SJCRH30 (cell line): ENCODE data around the gene CHRNA4. TPM values are rescaled to one million over a fixed set of nuclear protein-coding genes. Genes with fewer than 3 reads are reported as not detected.
"Not testable (repeated sequence)": the region's sequence is repeated elsewhere in the genome, so short reads cannot be mapped to it uniquely, and the experiment has no call there.

ENCODE experiments used
- DNase-seq, 2 experiments: peaks; one replicate each; pipeline ENCODE4 v3.0.0-alpha.2; 2015 to 2020
- H3K27ac ChIP-seq: fragments of 250-450 bp; sonication (Bioruptor Pico); 2 replicates; pipeline ENCODE4 v1.5.1; 2020; ENCODE audit warnings: mild to moderate bottlenecking, moderate library complexity
- H3K27me3 ChIP-seq: fragments of 250-450 bp; sonication (Bioruptor Pico); 2 replicates; pipeline ENCODE4 v1.5.1; 2020; ENCODE audit warnings: mild to moderate bottlenecking, moderate library complexity
- H3K36me3 ChIP-seq: fragments of 250-450 bp; sonication (Bioruptor Pico); 2 replicates; pipeline ENCODE4 v1.5.1; 2020; ENCODE audit warnings: mild to moderate bottlenecking, moderate library complexity
- H3K4me1 ChIP-seq: fragments of 250-450 bp; sonication (Bioruptor Pico); 2 replicates; pipeline ENCODE4 v1.5.1; 2020; ENCODE audit warnings: mild to moderate bottlenecking, moderate library complexity
- H3K4me3 ChIP-seq: fragments of 250-450 bp; sonication (Bioruptor Pico); 2 replicates; pipeline ENCODE4 v1.5.1; 2020; ENCODE audit warnings: mild to moderate bottlenecking, moderate library complexity
- H3K9me3 ChIP-seq: fragments of 250-450 bp; sonication (Bioruptor Pico); replicated peaks from 2 replicates; pipeline ENCODE4 v1.5.1; 2020; ENCODE audit warnings: mild to moderate bottlenecking, moderate library complexity
- total RNA-seq: library from RNA; depleted of rRNA; stranded (reverse); fragments of >200 nt; shearing (Covaris generic); gene quantifications from 2 replicates; pipeline ENCODE4 v1.2.3, GENCODE V29; 2014

Gene CHRNA4
- total RNA-seq, 1 experiment from 2014 or later = 0.06 TPM

- DNase-seq = no peak
- Histone ChIP-seq H3K9me3 (no peaks in the 10 kb centered on the region), H3K4me3 (no peak overlapping the region), H3K27ac (no peak overlapping the region), H3K27me3 (peaks cover 29% of the 10 kb centered on the region), H3K36me3 (no peaks in the 10 kb centered on the region), H3K4me1 (peaks cover 10% of the 10 kb centered on the region)
Observed at GRCh38 chr20:63307538-63308217, 53.5 kb downstream of the CHRNA4 start.

- H3K27ac ChIP-seq = no peak overlapping the region
- peaks cover 2% of the 10 kb centered on the region; the same call in 1 of the 2 replicates for H3K4me1 ChIP-seq
- H3K27me3 ChIP-seq = peaks cover 29% of the 10 kb centered on the region
- H3K4me3 ChIP-seq = no peak overlapping the region
- DNase-seq = no peak
- H3K36me3 ChIP-seq = no peaks in the 10 kb centered on the region
- H3K9me3 ChIP-seq = no peaks in the 10 kb centered on the region
Observed at GRCh38 chr20:63306673-63307537, 54.2 kb downstream of the CHRNA4 start.

- not testable (repeated sequence) for H3K27ac ChIP-seq, DNase-seq, H3K4me3 ChIP-seq, H3K4me1 ChIP-seq, H3K36me3 ChIP-seq, H3K9me3 ChIP-seq
- H3K27me3 ChIP-seq = peaks cover 28% of the 10 kb centered on the region
Observed at GRCh38 chr20:63305933-63306672, 55.0 kb downstream of the CHRNA4 start.

- H3K27ac ChIP-seq = no peak overlapping the region
- no peak for DNase-seq
- no peaks in the 10 kb centered on the region for H3K36me3 ChIP-seq
- no peaks in the 10 kb centered on the region for H3K9me3 ChIP-seq
- H3K4me3 ChIP-seq = no peak overlapping the region
- H3K27me3 ChIP-seq = peaks cover 23% of the 10 kb centered on the region
- H3K4me1 ChIP-seq = no peaks in the 10 kb centered on the region
Observed at GRCh38 chr20:63305393-63305792, 55.8 kb downstream of the CHRNA4 start.

- Histone ChIP-seq H3K27ac (no peak overlapping the region), H3K4me1 (no peaks in the 10 kb centered on the region), H3K27me3 (peaks cover 13% of the 10 kb centered on the region; the same call in 1 of the 2 replicates), H3K36me3 (no peaks in the 10 kb centered on the region), H3K9me3 (no peaks in the 10 kb centered on the region), H3K4me3 (no peak overlapping the region)
- no peak for DNase-seq
Observed at GRCh38 chr20:63303095-63303666, 58.0 kb downstream of the CHRNA4 start.

- Histone ChIP-seq H3K9me3 (no peaks in the 10 kb centered on the region), H3K27ac (no peak overlapping the region), H3K36me3 (no peaks in the 10 kb centered on the region), H3K27me3 (0 out of 2 replicates have a peak, but pooled peaks cover 6% of the 10 kb centered on the region), H3K4me1 (no peaks in the 10 kb centered on the region), H3K4me3 (no peak overlapping the region)
- no peak for DNase-seq
Observed at GRCh38 chr20:63301671-63302070, 59.5 kb downstream of the CHRNA4 start.

- Histone ChIP-seq H3K27ac (no peak overlapping the region), H3K4me3 (no peak overlapping the region), H3K4me1 (no peaks in the 10 kb centered on the region), H3K9me3 (no peaks in the 10 kb centered on the region), H3K36me3 (no peaks in the 10 kb centered on the region), H3K27me3 (peaks cover 7% of the 10 kb centered on the region)
- DNase-seq = no peak
Observed at GRCh38 chr20:63298731-63299312, 62.3 kb downstream of the CHRNA4 start.

- H3K27ac ChIP-seq = no peak overlapping the region
- no peaks in the 10 kb centered on the region for H3K9me3 ChIP-seq
- H3K27me3 ChIP-seq = peaks cover 7% of the 10 kb centered on the region
- DNase-seq = no peak
- no peak overlapping the region for H3K4me3 ChIP-seq
- H3K36me3 ChIP-seq = no peaks in the 10 kb centered on the region
- H3K4me1 ChIP-seq = no peaks in the 10 kb centered on the region
Observed at GRCh38 chr20:63297796-63298572, 63.2 kb downstream of the CHRNA4 start.

GRCh38 chr20:63297371-63297781 lies 63.8 kb downstream of the CHRNA4 start:
- no peaks in the 10 kb centered on the region for H3K4me1 ChIP-seq
- DNase-seq = no peak
- peaks cover 7% of the 10 kb centered on the region for H3K27me3 ChIP-seq
- no peaks in the 10 kb centered on the region for H3K9me3 ChIP-seq
- H3K4me3 ChIP-seq = no peak overlapping the region
- no peaks in the 10 kb centered on the region for H3K36me3 ChIP-seq
- no peak overlapping the region for H3K27ac ChIP-seq

- no peak for DNase-seq
- no peaks in the 10 kb centered on the region for H3K9me3 ChIP-seq
- H3K4me3 ChIP-seq = no peak overlapping the region
- H3K27me3 ChIP-seq = peaks cover 7% of the 10 kb centered on the region
- no peaks in the 10 kb centered on the region for H3K36me3 ChIP-seq
- no peaks in the 10 kb centered on the region for H3K4me1 ChIP-seq
- no peak overlapping the region for H3K27ac ChIP-seq
Observed at GRCh38 chr20:63296531-63297299, 64.4 kb downstream of the CHRNA4 start.

GRCh38 chr20:63295846-63296245 lies 65.3 kb downstream of the CHRNA4 start:
- H3K27me3 ChIP-seq = peaks cover 7% of the 10 kb centered on the region
- no peaks in the 10 kb centered on the region for H3K9me3 ChIP-seq
- no peaks in the 10 kb centered on the region for H3K36me3 ChIP-seq
- no peaks in the 10 kb centered on the region for H3K4me1 ChIP-seq
- no peak for DNase-seq
- no peak overlapping the region for H3K4me3 ChIP-seq
- H3K27ac ChIP-seq = no peak overlapping the region

- no peaks in the 10 kb centered on the region for H3K4me1 ChIP-seq
- no peak overlapping the region for H3K4me3 ChIP-seq
- H3K27me3 ChIP-seq = peaks cover 7% of the 10 kb centered on the region
- H3K9me3 ChIP-seq = no peaks in the 10 kb centered on the region
- no peak overlapping the region for H3K27ac ChIP-seq
- H3K36me3 ChIP-seq = no peaks in the 10 kb centered on the region
- no peak for DNase-seq
Observed at GRCh38 chr20:63295422-63295821, 65.7 kb downstream of the CHRNA4 start.

GRCh38 chr20:63295018-63295417 lies 66.1 kb downstream of the CHRNA4 start:
- Histone ChIP-seq H3K4me3 (no peak overlapping the region), H3K9me3 (no peaks in the 10 kb centered on the region), H3K4me1 (no peaks in the 10 kb centered on the region), H3K27me3 (peaks cover 7% of the 10 kb centered on the region), H3K36me3 (no peaks in the 10 kb centered on the region), H3K27ac (no peak overlapping the region)
- DNase-seq = no peak
